ENCODE measurements around the gene CD300A. TPM values are rescaled to one million over a fixed set of nuclear protein-coding genes. Genes with fewer than 3 reads are reported as not detected.

The CD300A gene
- total RNA-seq, 2 donors from 2014 or later, result not detected

DNA sequence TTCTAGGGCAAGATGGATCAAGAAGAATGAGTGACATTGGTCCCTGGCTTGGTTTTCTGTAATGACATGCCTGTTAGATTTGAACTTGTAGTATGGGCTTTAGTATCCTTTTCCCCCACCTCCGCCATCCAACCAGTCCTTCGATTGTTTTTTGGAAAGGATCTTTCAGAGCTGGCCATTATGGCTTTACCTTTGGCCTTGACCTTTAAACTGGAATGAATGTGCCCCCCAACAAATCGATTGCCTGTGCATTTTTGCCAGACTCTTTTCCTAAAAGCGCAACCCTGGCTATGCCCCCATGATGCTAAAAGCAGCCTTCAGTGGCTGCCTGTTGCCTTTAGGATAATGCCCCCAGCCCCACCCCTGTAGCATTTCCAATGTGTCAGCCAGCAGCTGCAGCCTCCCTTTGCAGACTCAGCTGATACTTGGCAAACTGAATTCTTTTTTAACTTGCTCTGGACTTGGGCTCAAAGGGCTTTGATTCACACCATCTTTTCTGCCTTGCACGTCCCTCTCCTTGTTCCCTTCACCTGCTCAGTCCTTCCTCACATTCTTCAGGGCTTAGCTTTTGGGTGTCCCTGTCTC lies 30.6 kb upstream of the CD300A start:
- Histone ChIP-seq H3K9me3 (ENCODE audit: control insufficient read depth, low read length) (peaks cover 5% of the 10 kb centered on the region), H3K36me3 (ENCODE audit: control insufficient read depth, insufficient read depth, low read length) (peaks cover 16% of the 10 kb centered on the region), H3K27me3 (ENCODE audit: control insufficient read depth, insufficient read depth, low read length, poor library complexity, severe bottlenecking) (no peaks in the 10 kb centered on the region), H3K4me3 (ENCODE audit: low read length) (no peak overlapping the region), H3K27ac (ENCODE audit: low read depth, low read length) (no peak overlapping the region), H3K9ac (ENCODE audit: extremely low read depth, low read length, poor library complexity, severe bottlenecking) (no peak overlapping the region), H3K4me1 (ENCODE audit: control insufficient read depth, insufficient read depth, low read length) (no peaks in the 10 kb centered on the region)
- Mint-ChIP-seq H3K4me1 (peaks cover 20% of the 10 kb centered on the region), H3K36me3 (ENCODE audit: low read depth) (peaks cover 34% of the 10 kb centered on the region), H3K4me3 (no peak overlapping the region), H3K9me3 (peaks cover 8% of the 10 kb centered on the region), H3K27ac (no peak overlapping the region), H3K27me3 (ENCODE audit: insufficient read depth) (peaks cover 42% of the 10 kb centered on the region)
- WGBS, 2 experiments (ENCODE audit: insufficient coverage in 1 of 2, insufficient read length in 1 of 2), result 87% methylated on average over 5 of the region's 5 CpGs
- DNase-seq, result peak; percentile 35
- TF ChIP-seq, protein P1, sequence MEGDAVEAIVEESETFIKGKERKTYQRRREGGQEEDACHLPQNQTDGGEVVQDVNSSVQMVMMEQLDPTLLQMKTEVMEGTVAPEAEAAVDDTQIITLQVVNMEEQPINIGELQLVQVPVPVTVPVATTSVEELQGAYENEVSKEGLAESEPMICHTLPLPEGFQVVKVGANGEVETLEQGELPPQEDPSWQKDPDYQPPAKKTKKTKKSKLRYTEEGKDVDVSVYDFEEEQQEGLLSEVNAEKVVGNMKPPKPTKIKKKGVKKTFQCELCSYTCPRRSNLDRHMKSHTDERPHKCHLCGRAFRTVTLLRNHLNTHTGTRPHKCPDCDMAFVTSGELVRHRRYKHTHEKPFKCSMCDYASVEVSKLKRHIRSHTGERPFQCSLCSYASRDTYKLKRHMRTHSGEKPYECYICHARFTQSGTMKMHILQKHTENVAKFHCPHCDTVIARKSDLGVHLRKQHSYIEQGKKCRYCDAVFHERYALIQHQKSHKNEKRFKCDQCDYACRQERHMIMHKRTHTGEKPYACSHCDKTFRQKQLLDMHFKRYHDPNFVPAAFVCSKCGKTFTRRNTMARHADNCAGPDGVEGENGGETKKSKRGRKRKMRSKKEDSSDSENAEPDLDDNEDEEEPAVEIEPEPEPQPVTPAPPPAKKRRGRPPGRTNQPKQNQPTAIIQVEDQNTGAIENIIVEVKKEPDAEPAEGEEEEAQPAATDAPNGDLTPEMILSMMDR (conservative IDR thresholded peaks at IDR 0.05), result no peak

DNA sequence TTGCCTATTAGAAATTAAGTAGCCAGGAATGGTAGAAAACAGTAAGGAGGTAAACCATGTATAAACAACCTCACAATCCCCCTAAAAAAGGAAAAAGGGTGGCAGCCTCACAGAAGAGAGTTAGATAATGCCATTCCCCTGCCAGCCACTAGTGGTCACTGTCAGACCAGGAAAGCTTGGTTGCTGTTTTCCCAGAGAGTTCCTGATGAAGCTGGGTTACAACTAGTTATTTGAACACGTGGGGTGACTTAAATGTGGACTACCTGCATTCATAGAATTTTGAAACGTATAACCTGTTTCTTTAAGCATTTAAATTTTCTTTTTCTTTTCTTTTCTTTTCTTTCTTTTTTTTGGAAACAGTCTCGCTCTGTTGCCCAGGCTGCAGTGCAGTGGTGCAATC lies 28.7 kb upstream of the CD300A start:
- H3K36me3 ChIP-seq (ENCODE audit: control insufficient read depth, insufficient read depth, low read length), result peaks cover 27% of the 10 kb centered on the region
- H3K9ac ChIP-seq (ENCODE audit: extremely low read depth, low read length, poor library complexity, severe bottlenecking), result no peak overlapping the region
- no peaks in the 10 kb centered on the region for H3K4me1 ChIP-seq (ENCODE audit: control insufficient read depth, insufficient read depth, low read length)
- Mint-ChIP-seq H3K27ac (no peak overlapping the region), H3K4me1 (peaks cover 23% of the 10 kb centered on the region), H3K27me3 (ENCODE audit: insufficient read depth) (peaks cover 41% of the 10 kb centered on the region), H3K36me3 (ENCODE audit: low read depth) (peaks cover 43% of the 10 kb centered on the region), H3K4me3 (no peak overlapping the region), H3K9me3 (peaks cover 8% of the 10 kb centered on the region)
- 77 to 83% methylated on average over 2 to 3 of the region's 3 CpGs for WGBS, 2 experiments (ENCODE audit: insufficient coverage in 1 of 2, insufficient read length in 1 of 2)
- H3K27me3 ChIP-seq (ENCODE audit: control insufficient read depth, insufficient read depth, low read length, poor library complexity, severe bottlenecking), result no peaks in the 10 kb centered on the region
- DNase-seq, result peak; percentile 79
- TF ChIP-seq, protein P1 (conservative IDR thresholded peaks at IDR 0.05), result peak; percentile 94
- no peak overlapping the region for H3K4me3 ChIP-seq (ENCODE audit: low read length)
- H3K27ac ChIP-seq (ENCODE audit: low read depth, low read length), result no peak overlapping the region
- H3K9me3 ChIP-seq (ENCODE audit: control insufficient read depth, low read length), result peaks cover 5% of the 10 kb centered on the region

DNA sequence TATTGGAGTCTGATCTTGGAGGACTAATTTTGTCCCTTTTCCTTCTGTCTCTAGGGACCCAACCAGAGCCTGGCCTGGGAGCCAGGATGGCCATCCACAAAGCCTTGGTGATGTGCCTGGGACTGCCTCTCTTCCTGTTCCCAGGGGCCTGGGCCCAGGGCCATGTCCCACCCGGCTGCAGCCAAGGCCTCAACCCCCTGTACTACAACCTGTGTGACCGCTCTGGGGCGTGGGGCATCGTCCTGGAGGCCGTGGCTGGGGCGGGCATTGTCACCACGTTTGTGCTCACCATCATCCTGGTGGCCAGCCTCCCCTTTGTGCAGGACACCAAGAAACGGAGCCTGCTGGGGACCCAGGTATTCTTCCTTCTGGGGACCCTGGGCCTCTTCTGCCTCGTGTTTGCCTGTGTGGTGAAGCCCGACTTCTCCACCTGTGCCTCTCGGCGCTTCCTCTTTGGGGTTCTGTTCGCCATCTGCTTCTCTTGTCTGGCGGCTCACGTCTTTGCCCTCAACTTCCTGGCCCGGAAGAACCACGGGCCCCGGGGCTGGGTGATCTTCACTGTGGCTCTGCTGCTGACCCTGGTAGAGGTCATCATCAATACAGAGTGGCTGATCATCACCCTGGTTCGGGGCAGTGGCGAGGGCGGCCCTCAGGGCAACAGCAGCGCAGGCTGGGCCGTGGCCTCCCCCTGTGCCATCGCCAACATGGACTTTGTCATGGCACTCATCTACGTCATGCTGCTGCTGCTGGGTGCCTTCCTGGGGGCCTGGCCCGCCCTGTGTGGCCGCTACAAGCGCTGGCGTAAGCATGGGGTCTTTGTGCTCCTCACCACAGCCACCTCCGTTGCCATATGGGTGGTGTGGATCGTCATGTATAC lies 26.5 kb upstream of the CD300A start:
- no peak overlapping the region for H3K9ac ChIP-seq (ENCODE audit: extremely low read depth, low read length, poor library complexity, severe bottlenecking)
- peaks cover 5% of the 10 kb centered on the region for H3K9me3 ChIP-seq (ENCODE audit: control insufficient read depth, low read length)
- Mint-ChIP-seq H3K27me3 (ENCODE audit: insufficient read depth) (peaks cover 23% of the 10 kb centered on the region), H3K36me3 (ENCODE audit: low read depth) (peaks cover 43% of the 10 kb centered on the region), H3K4me3 (no peak overlapping the region), H3K27ac (no peak overlapping the region), H3K4me1 (peaks cover 13% of the 10 kb centered on the region), H3K9me3 (peaks cover 8% of the 10 kb centered on the region)
- TF ChIP-seq, protein P1 (conservative IDR thresholded peaks at IDR 0.05), result no peak
- WGBS, 2 experiments (ENCODE audit: insufficient coverage in 1 of 2, insufficient read length in 1 of 2), result 93 to 95% methylated on average over 22 to 31 of the region's 31 CpGs
- H3K4me1 ChIP-seq (ENCODE audit: control insufficient read depth, insufficient read depth, low read length), result no peaks in the 10 kb centered on the region
- peaks cover 42% of the 10 kb centered on the region for H3K36me3 ChIP-seq (ENCODE audit: control insufficient read depth, insufficient read depth, low read length)
- H3K27ac ChIP-seq (ENCODE audit: low read depth, low read length), result no peak overlapping the region
- no peak overlapping the region for H3K4me3 ChIP-seq (ENCODE audit: low read length)
- H3K27me3 ChIP-seq (ENCODE audit: control insufficient read depth, insufficient read depth, low read length, poor library complexity, severe bottlenecking), result no peaks in the 10 kb centered on the region
- DNase-seq, result no peak

Measured in endodermal cell (in vitro differentiated cells).